Ishikawa (cell line): Measurements from ENCODE around the gene FBXW12.

Experiments
- CEBPB ChIP-seq: IDR thresholded peaks from 2 replicates; pipeline ENCODE4 v1.6.1; 2012
- CREB1 ChIP-seq: IDR thresholded peaks from 2 replicates; pipeline ENCODE4 v1.6.1; 2012; ENCODE audit warnings: low read depth
- EP300 ChIP-seq: IDR thresholded peaks from 2 replicates; pipeline ENCODE4 v1.6.1; 2012; ENCODE audit warnings: borderline replicate concordance
- FOXM1 ChIP-seq: IDR thresholded peaks from 2 replicates; pipeline ENCODE4 v1.6.1; 2012; ENCODE audit warnings: low read depth, borderline replicate concordance
- RAD21 ChIP-seq: IDR thresholded peaks from 2 replicates; pipeline ENCODE4 v1.6.1; 2012; ENCODE audit warnings: low read depth
- TAF1 ChIP-seq: IDR thresholded peaks from 2 replicates; pipeline ENCODE4 v1.6.1; 2012; ENCODE audit warnings: low read depth, mild to moderate bottlenecking
- TCF12 ChIP-seq: IDR thresholded peaks from 2 replicates; pipeline ENCODE4 v1.6.1; 2012; ENCODE audit warnings: low read depth
- TEAD4 ChIP-seq: IDR thresholded peaks from 2 replicates; pipeline ENCODE4 v1.6.1; 2012
- YY1 ChIP-seq: IDR thresholded peaks from 2 replicates; pipeline ENCODE4 v1.6.1; 2012; ENCODE audit warnings: low read depth
- TF ChIP-seq, protein P1 (sequence below): IDR thresholded peaks from 2 replicates; pipeline ENCODE4 v1.6.1; 2012; ENCODE audit warnings: low read depth, mild to moderate bottlenecking
- TF ChIP-seq, protein P2 (sequence below): IDR thresholded peaks from 2 replicates; pipeline ENCODE4 v1.6.1; 2012
- TF ChIP-seq, protein P3 (sequence below): IDR thresholded peaks from 2 replicates; pipeline ENCODE4 v1.6.1; 2012

DNA sequence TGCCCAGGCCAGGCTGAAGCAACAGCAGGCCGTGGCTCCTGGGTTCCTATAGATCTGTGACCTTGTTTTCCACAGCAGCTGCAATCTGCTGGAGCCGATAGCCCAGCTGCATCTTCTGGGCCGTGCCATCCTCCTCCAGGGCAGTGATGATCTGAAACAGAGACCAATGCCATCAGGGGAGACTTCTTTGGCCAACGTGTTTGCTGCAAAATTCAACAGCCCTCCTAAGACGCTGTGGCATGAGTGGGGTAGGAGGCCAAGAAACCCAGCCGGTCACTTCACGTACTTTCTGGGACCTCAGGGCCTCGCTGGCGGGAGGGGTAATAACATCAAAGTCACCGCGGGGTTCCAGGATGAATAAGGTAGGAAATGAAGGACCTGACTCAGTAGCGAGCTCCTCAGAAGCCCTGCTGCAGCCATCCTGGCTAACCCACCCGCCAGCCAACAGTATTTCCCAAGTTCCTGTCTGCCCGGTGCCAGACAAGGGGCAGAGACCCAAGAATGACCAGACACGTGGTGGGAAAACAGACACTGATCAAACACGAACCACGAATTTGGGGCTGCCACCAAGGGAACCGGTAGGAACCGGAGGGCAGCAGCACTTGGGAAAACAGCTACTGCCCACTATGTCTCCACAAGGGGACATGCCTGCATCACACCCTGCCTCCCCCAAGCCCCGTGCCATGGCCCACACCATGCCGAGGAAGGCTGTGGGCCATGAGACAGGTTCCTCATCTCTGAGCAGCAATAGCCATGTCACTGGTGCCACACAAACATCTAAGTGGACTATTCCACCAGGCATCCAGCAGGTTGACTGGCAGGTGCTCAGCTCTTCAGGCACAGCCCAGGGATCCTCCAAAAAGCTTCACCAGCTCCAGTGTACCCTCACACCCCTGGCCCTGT lies 32.7 kb downstream of the FBXW12 start:
- no peak for TF ChIP-seq EP300
- no peak for TF ChIP-seq FOXM1
- TF ChIP-seq RAD21 = no peak
- TF ChIP-seq, protein P1, sequence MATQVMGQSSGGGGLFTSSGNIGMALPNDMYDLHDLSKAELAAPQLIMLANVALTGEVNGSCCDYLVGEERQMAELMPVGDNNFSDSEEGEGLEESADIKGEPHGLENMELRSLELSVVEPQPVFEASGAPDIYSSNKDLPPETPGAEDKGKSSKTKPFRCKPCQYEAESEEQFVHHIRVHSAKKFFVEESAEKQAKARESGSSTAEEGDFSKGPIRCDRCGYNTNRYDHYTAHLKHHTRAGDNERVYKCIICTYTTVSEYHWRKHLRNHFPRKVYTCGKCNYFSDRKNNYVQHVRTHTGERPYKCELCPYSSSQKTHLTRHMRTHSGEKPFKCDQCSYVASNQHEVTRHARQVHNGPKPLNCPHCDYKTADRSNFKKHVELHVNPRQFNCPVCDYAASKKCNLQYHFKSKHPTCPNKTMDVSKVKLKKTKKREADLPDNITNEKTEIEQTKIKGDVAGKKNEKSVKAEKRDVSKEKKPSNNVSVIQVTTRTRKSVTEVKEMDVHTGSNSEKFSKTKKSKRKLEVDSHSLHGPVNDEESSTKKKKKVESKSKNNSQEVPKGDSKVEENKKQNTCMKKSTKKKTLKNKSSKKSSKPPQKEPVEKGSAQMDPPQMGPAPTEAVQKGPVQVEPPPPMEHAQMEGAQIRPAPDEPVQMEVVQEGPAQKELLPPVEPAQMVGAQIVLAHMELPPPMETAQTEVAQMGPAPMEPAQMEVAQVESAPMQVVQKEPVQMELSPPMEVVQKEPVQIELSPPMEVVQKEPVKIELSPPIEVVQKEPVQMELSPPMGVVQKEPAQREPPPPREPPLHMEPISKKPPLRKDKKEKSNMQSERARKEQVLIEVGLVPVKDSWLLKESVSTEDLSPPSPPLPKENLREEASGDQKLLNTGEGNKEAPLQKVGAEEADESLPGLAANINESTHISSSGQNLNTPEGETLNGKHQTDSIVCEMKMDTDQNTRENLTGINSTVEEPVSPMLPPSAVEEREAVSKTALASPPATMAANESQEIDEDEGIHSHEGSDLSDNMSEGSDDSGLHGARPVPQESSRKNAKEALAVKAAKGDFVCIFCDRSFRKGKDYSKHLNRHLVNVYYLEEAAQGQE = no peak
- TF ChIP-seq, protein P2, sequence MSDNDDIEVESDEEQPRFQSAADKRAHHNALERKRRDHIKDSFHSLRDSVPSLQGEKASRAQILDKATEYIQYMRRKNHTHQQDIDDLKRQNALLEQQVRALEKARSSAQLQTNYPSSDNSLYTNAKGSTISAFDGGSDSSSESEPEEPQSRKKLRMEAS = no peak
- TF ChIP-seq CREB1 = no peak
- TF ChIP-seq TEAD4 = no peak
- TF ChIP-seq CEBPB = no peak
- TF ChIP-seq YY1 = no peak
- no peak for TF ChIP-seq TCF12
- no peak for TF ChIP-seq TAF1
- TF ChIP-seq, protein P3, sequence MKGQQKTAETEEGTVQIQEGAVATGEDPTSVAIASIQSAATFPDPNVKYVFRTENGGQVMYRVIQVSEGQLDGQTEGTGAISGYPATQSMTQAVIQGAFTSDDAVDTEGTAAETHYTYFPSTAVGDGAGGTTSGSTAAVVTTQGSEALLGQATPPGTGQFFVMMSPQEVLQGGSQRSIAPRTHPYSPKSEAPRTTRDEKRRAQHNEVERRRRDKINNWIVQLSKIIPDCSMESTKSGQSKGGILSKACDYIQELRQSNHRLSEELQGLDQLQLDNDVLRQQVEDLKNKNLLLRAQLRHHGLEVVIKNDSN = no peak
